PFSK-1 (cell line): Measurements from ENCODE around the gene JMJD4.

Source experiments
- FOXP2 ChIP-seq: optimal IDR thresholded peaks from 2 replicates; pipeline ENCODE3; 2011; ENCODE audit warnings: borderline replicate concordance, control low read depth, inconsistent platforms; ENCODE audit not compliant: insufficient read depth; ENCODE audit errors: extremely low read length, extremely low read depth
- POLR2AphosphoS5 ChIP-seq: IDR thresholded peaks from 2 replicates; pipeline ENCODE4 v1.6.1; 2012; ENCODE audit warnings: low read depth, mild to moderate bottlenecking, control low read depth, low read length, moderate library complexity
- REST ChIP-seq, 2 experiments: IDR thresholded peaks; 2 replicates each; pipeline versions ENCODE4 v1.6.1 to v1.8.0; 2011 to 2012; ENCODE audit warnings: low read depth in 2 of 2, low read length in 2 of 2, control low read depth in 1 of 2, inconsistent platforms in 1 of 2, mild to moderate bottlenecking in 1 of 2, moderate library complexity in 1 of 2; ENCODE audit not compliant: insufficient read depth in 1 of 2
- SIN3A ChIP-seq: IDR thresholded peaks from 2 replicates; pipeline ENCODE4 v1.6.1; 2012; ENCODE audit warnings: mild to moderate bottlenecking, low read length, moderate library complexity, borderline replicate concordance; ENCODE audit not compliant: insufficient read depth
- TAF1 ChIP-seq: IDR thresholded peaks from 2 replicates; pipeline ENCODE4 v1.6.1; 2012; ENCODE audit warnings: low read length, control low read depth, borderline replicate concordance; ENCODE audit not compliant: insufficient read depth

JMJD4 gene

DNA sequence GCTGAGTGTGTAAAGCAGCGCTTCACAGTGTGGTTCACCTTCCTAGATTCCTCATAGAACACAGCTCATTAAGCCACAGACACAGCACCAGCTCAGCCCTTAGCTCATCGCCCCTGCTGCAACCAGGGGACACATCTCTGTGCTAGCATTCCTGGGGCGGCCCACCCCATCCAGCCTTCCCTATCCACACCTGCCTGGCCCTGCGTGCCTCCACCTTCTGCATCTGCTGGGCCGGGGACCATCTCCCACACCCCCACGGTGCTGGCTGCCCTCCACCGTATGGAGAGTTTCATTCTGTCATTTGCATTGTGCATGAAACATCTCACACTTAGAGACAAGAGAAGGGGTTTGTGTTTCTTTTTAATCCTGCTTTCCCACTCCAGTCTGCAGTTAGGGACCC lies 44.6 kb upstream of the JMJD4 start:
- TF ChIP-seq SIN3A: no peak
- no peak for TF ChIP-seq POLR2AphosphoS5
- no peak for TF ChIP-seq REST (IDR thresholded peaks at IDR 0.05; ENCODE audit: insufficient read depth in 1 of 2, low read depth in 2 of 2, low read length in 2 of 2)
- TF ChIP-seq FOXP2: no peak
- no peak for TF ChIP-seq TAF1

DNA sequence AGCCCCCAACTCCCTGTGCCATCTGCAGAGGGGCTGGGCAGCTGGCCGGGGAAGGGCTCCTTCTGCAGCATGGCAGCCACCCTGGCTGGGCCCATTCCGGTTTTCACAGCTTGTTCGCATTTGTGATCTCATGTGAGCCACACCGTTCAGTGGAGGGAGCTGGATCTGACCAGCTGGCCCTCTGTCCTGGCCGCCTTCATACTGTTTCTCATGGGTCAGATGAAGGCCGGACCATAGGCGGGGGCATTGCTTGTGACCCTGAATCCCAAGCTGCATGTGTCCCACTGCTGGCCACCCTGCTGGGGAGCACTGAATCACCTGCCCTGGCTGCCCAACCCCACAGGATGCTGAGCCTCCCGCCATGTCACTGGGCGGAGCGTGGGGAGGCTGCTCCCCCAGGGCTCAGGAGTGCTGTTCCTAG lies 43.9 kb upstream of the JMJD4 start:
- TF ChIP-seq REST (IDR thresholded peaks at IDR 0.05; ENCODE audit: insufficient read depth in 1 of 2, low read depth in 2 of 2, low read length in 2 of 2): no peak
- no peak for TF ChIP-seq TAF1
- TF ChIP-seq POLR2AphosphoS5: no peak
- no peak for TF ChIP-seq SIN3A
- no peak for TF ChIP-seq FOXP2

DNA sequence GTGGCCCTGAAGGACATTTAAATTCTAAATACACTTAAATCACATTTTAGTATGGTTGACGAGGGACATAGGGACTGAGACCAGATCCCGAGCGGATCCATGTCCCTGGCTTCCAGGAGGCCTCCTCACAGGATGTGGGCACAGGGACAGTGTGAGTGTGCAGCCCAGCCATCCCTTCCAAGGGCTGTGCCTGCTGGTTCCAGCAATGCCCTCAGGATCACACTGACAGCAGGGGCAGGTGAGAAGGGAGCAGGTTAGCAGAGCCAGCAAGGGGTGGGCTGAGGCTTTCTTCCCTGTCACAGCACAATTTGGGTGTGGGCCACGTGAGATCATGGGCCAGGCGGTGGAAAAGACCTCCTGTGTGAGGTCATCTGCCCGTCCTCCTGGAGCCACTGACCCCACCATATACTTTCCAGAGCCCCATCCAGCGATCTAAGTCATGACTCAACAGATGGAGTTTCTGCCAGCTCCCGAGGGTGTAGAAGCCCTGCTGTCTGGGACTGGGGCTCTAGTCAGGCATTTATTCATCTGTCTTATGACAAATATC lies 43.4 kb upstream of the JMJD4 start:
- no peak for TF ChIP-seq FOXP2
- TF ChIP-seq TAF1: no peak
- no peak for TF ChIP-seq SIN3A
- TF ChIP-seq REST (IDR thresholded peaks at IDR 0.05; ENCODE audit: insufficient read depth in 1 of 2, low read depth in 2 of 2, low read length in 2 of 2): no peak
- TF ChIP-seq POLR2AphosphoS5: no peak

DNA sequence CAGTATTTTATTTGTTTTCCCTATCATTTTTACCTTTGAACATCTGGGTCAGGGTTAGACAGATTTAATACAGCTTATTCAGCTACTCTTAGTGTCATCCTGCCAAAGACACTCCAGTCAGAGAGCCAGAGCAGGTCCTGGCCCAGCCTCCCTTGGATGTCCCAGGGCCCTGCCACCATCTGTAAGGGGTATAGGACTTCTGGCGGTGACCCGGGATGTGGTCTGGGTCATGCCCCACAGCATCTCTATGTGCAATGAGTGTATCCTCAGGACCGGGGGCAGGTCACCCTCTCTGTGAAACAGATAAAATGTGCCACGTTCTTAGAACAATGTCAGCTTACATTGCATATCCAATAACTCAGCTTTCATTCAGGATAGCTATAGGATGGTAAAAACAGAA lies 42.5 kb upstream of the JMJD4 start:
- TF ChIP-seq SIN3A (no peak), FOXP2 (no peak), POLR2AphosphoS5 (no peak), REST (IDR thresholded peaks at IDR 0.05; ENCODE audit: insufficient read depth in 1 of 2, low read depth in 2 of 2, low read length in 2 of 2) (no peak), TAF1 (no peak)

- TF ChIP-seq REST (IDR thresholded peaks at IDR 0.05; ENCODE audit: insufficient read depth in 1 of 2, low read depth in 2 of 2, low read length in 2 of 2) (no peak), FOXP2 (no peak), TAF1 (no peak), SIN3A (no peak), POLR2AphosphoS5 (no peak)
These were observed 42.1 kb upstream of the JMJD4 start for GRCh38 chr1:227777156-227777555.
